HG03571 (cell line): ENCODE measurements around the gene C4BPB.

ENCODE experiments used
- ATAC-seq: cut with Tn5 transposase; IDR thresholded peaks from one replicate; pipeline ENCODE4 v1.9.1; 2021; ENCODE audit not compliant: unreplicated experiment

C4BPB gene

GRCh38 chr1:207059881-207060280 is 28.8 kb upstream of the C4BPB start:
- ATAC-seq = no peak

- ATAC-seq = no peak
Observed at GRCh38 chr1:207060596-207060995, 28.1 kb upstream of the C4BPB start.

- ATAC-seq = no peak
Observed at GRCh38 chr1:207062058-207062457, 26.6 kb upstream of the C4BPB start.

GRCh38 chr1:207063014-207063413 is 25.6 kb upstream of the C4BPB start:
- no peak for ATAC-seq

- no peak for ATAC-seq
Observed at GRCh38 chr1:207064561-207064960, 24.1 kb upstream of the C4BPB start.

GRCh38 chr1:207067185-207067584 is 21.5 kb upstream of the C4BPB start:
- ATAC-seq = no peak

GRCh38 chr1:207067665-207068064 is 21.0 kb upstream of the C4BPB start:
- ATAC-seq = no peak

GRCh38 chr1:207069061-207069460 is 19.6 kb upstream of the C4BPB start:
- ATAC-seq = no peak

- no peak for ATAC-seq
Observed at GRCh38 chr1:207069858-207070506, 18.7 kb upstream of the C4BPB start.

- ATAC-seq = no peak
Observed at GRCh38 chr1:207070811-207071210, 17.8 kb upstream of the C4BPB start.

- no peak for ATAC-seq
Observed at GRCh38 chr1:207071426-207071825, 17.2 kb upstream of the C4BPB start.

- no peak for ATAC-seq
Observed at GRCh38 chr1:207072233-207072632, 16.4 kb upstream of the C4BPB start.

GRCh38 chr1:207073906-207074820 is 14.5 kb upstream of the C4BPB start:
- no peak for ATAC-seq

- ATAC-seq = no peak
Observed at GRCh38 chr1:207076181-207076955, 12.3 kb upstream of the C4BPB start.

GRCh38 chr1:207077012-207077411 is 11.6 kb upstream of the C4BPB start:
- ATAC-seq = no peak

- no peak for ATAC-seq
Observed at GRCh38 chr1:207077470-207078377, 10.9 kb upstream of the C4BPB start.

GRCh38 chr1:207078578-207079132 is 10.0 kb upstream of the C4BPB start:
- ATAC-seq = no peak

GRCh38 chr1:207079706-207080241 is 8.9 kb upstream of the C4BPB start:
- no peak for ATAC-seq

GRCh38 chr1:207081088-207081487 is 7.6 kb upstream of the C4BPB start:
- ATAC-seq = no peak

- ATAC-seq = no peak
Observed at GRCh38 chr1:207081806-207082205, 6.9 kb upstream of the C4BPB start.
